Spleen (tissue), 7 donors: Measurements from ENCODE around the gene IQGAP1.

Experiments
- CTCF ChIP-seq, 11 experiments: fragments of 200-600 bp in 7 of 11; fragments of 450-650 bp in 4 of 11; sonication (generic) in 4 of 11; IDR thresholded peaks in 8 of 11; conservative IDR thresholded peaks in 3 of 11; 1 replicate in 7 of 11; 2 replicates in 4 of 11; pipeline versions ENCODE4 v1.4.0 to v1.8.0; 2016 to 2021; ENCODE audit warnings: antibody characterized with exemption in 11 of 11, inconsistent platforms in 4 of 11, mild to moderate bottlenecking in 1 of 11
- POLR2A ChIP-seq, 3 donors: fragments of 450-650 bp; IDR thresholded peaks; one replicate each; pipeline ENCODE4 v1.5.1; 2017; ENCODE audit warnings: antibody characterized with exemption in 3 of 3, mild to moderate bottlenecking in 1 of 3
- donor health status: DM: no; HTN: no; CAD: no; lungs with moderate emphysema.
- donor health status: DM: no; HTN: no; CAD: no.
- donor health status: DM: no; HTN: no; CAD: no.

GRCh38 chr15:90354986-90355385, 33.1 kb upstream of the IQGAP1 start:
- TF ChIP-seq CTCF (IDR thresholded peaks at IDR 0.05 in 8 of 11, conservative IDR thresholded peaks at IDR 0.05 in 3 of 11) (no peak), POLR2A (IDR thresholded peaks at IDR 0.05) (no peak)
